ENCODE results near the gene ADAMTS2.

ADAMTS2 gene

GRCh38 chr5:179260324-179261070 is 84.8 kb downstream of the ADAMTS2 start:
- Histone ChIP-seq H3K9me2 (replicated peaks; ENCODE audit: insufficient read depth, low read length) (no peaks in the 10 kb centered on the region), H3F3A (ENCODE audit: insufficient read depth) (no peaks in the 10 kb centered on the region), H3K9me3 (ENCODE audit: insufficient read depth, low read length) (no peaks in the 10 kb centered on the region), H3K27ac (ENCODE audit: low read depth, low read length) (no peak overlapping the region), H4K20me1 (ENCODE audit: low read depth, low read length) (no peaks in the 10 kb centered on the region), H3K4me3 (ENCODE audit: insufficient read depth, low read length, poor library complexity, severe bottlenecking) (no peak overlapping the region), H3K9ac (ENCODE audit: low read length) (no peak overlapping the region), H2AFZ (ENCODE audit: low read depth, low read length, severe bottlenecking) (no peak overlapping the region), H3K79me2 (ENCODE audit: insufficient read depth, low read length) (no peaks in the 10 kb centered on the region), H3K36me3 (ENCODE audit: low read length) (no peaks in the 10 kb centered on the region), H3K4me2 (ENCODE audit: low read depth, low read length, poor library complexity, severe bottlenecking) (no peak overlapping the region), H3K27me3 (ENCODE audit: low read length) (no peaks in the 10 kb centered on the region)
- TF ChIP-seq EZH2phosphoT487 (conservative IDR thresholded peaks at IDR 0.05; ENCODE audit: low read length) (no peak), CTCF (IDR thresholded peaks at IDR 0.05; ENCODE audit: insufficient read depth, low read length, poor library complexity, severe bottlenecking) (no peak)

GRCh38 chr5:179259731-179260323 is 85.4 kb downstream of the ADAMTS2 start:
- Histone ChIP-seq H3K36me3 (ENCODE audit: low read length) (no peaks in the 10 kb centered on the region), H3K4me3 (ENCODE audit: insufficient read depth, low read length, poor library complexity, severe bottlenecking) (no peak overlapping the region), H3K27me3 (ENCODE audit: low read length) (no peaks in the 10 kb centered on the region), H3F3A (ENCODE audit: insufficient read depth) (no peaks in the 10 kb centered on the region), H3K4me2 (ENCODE audit: low read depth, low read length, poor library complexity, severe bottlenecking) (no peak overlapping the region), H3K9ac (ENCODE audit: low read length) (no peak overlapping the region), H3K9me3 (ENCODE audit: insufficient read depth, low read length) (no peaks in the 10 kb centered on the region), H3K9me2 (replicated peaks; ENCODE audit: insufficient read depth, low read length) (no peaks in the 10 kb centered on the region), H2AFZ (ENCODE audit: low read depth, low read length, severe bottlenecking) (no peak overlapping the region), H3K79me2 (ENCODE audit: insufficient read depth, low read length) (no peaks in the 10 kb centered on the region), H3K27ac (ENCODE audit: low read depth, low read length) (no peak overlapping the region), H4K20me1 (ENCODE audit: low read depth, low read length) (no peaks in the 10 kb centered on the region)
- TF ChIP-seq EZH2phosphoT487 (conservative IDR thresholded peaks at IDR 0.05; ENCODE audit: low read length) = no peak
- TF ChIP-seq CTCF (IDR thresholded peaks at IDR 0.05; ENCODE audit: insufficient read depth, low read length, poor library complexity, severe bottlenecking) = no peak

- Histone ChIP-seq H3K9ac (ENCODE audit: low read length) (no peak overlapping the region), H3K4me3 (ENCODE audit: insufficient read depth, low read length, poor library complexity, severe bottlenecking) (no peak overlapping the region), H3K9me2 (replicated peaks; ENCODE audit: insufficient read depth, low read length) (no peaks in the 10 kb centered on the region), H3K79me2 (ENCODE audit: insufficient read depth, low read length) (no peaks in the 10 kb centered on the region), H3K27ac (ENCODE audit: low read depth, low read length) (no peak overlapping the region), H3K27me3 (ENCODE audit: low read length) (no peaks in the 10 kb centered on the region), H3F3A (ENCODE audit: insufficient read depth) (no peaks in the 10 kb centered on the region), H2AFZ (ENCODE audit: low read depth, low read length, severe bottlenecking) (no peak overlapping the region), H3K4me2 (ENCODE audit: low read depth, low read length, poor library complexity, severe bottlenecking) (no peak overlapping the region), H3K9me3 (ENCODE audit: insufficient read depth, low read length) (no peaks in the 10 kb centered on the region), H3K36me3 (ENCODE audit: low read length) (no peaks in the 10 kb centered on the region), H4K20me1 (ENCODE audit: low read depth, low read length) (no peaks in the 10 kb centered on the region)
- TF ChIP-seq CTCF (IDR thresholded peaks at IDR 0.05; ENCODE audit: insufficient read depth, low read length, poor library complexity, severe bottlenecking) = no peak
- TF ChIP-seq EZH2phosphoT487 (conservative IDR thresholded peaks at IDR 0.05; ENCODE audit: low read length) = no peak
Observed at GRCh38 chr5:179258922-179259730, 86.1 kb downstream of the ADAMTS2 start.
